Measurements from ENCODE around the gene MLLT10.

MLLT10 gene

DNA sequence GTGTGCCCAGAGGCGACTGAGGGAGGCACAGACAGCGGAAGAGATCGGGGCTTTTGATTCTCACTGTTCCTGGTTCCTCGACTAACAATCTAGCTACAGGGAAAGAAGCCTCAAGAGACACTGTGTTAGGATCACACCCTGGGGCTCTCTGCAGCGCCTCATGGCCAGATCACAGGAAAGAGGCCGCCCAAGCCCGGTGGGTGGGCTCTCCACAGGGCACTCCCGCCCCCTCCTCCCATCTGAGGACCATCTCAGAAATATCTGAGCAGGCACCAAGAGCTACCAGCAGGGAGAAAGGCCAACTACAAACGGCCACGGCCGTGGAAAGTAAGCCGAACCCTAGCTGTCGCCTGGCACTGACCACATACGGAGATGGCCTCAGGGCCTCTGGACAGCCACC is 224.2 kb downstream of the MLLT10 start:
- no peak for ATAC-seq

DNA sequence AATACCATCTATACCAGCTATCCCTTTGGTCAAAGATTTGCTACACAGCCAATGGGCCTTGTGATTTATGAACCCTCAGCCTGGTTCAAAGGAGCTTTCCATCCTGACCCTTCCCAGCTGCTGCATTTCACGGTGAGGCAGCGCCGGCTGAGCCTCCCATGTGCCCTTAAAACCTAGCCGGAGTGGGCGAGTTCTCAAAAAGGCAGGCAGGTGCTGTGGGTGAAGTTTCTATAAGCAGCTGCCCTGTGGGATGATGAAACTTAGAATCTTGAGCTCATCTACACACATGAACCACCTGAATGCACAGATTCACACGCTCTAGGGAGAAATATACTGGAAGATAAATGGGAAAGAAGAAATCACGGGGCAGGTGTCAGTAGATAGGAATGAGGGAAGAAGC is 224.7 kb downstream of the MLLT10 start:
- ATAC-seq = no peak
- TF ChIP-seq ESRRG (CRISPR knock-in tag; IDR thresholded peaks at IDR 0.05) (no peak), ISL1 (CRISPR knock-in tag; IDR thresholded peaks at IDR 0.05) (no peak), ZNF70 (CRISPR knock-in tag; IDR thresholded peaks at IDR 0.05) (no peak), RARB (CRISPR knock-in tag; IDR thresholded peaks at IDR 0.05) (no peak), ARNTL (CRISPR knock-in tag; IDR thresholded peaks at IDR 0.05; ENCODE audit: borderline replicate concordance, low read depth) (no peak), GLIS3 (CRISPR knock-in tag; IDR thresholded peaks at IDR 0.05) (no peak), ZFP30 (CRISPR knock-in tag; IDR thresholded peaks at IDR 0.05) (no peak)
- TF ChIP-seq, protein P1, sequence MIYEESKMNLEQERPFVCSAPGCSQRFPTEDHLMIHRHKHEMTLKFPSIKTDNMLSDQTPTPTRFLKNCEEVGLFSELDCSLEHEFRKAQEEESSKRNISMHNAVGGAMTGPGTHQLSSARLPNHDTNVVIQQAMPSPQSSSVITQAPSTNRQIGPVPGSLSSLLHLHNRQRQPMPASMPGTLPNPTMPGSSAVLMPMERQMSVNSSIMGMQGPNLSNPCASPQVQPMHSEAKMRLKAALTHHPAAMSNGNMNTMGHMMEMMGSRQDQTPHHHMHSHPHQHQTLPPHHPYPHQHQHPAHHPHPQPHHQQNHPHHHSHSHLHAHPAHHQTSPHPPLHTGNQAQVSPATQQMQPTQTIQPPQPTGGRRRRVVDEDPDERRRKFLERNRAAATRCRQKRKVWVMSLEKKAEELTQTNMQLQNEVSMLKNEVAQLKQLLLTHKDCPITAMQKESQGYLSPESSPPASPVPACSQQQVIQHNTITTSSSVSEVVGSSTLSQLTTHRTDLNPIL (CRISPR knock-in tag; IDR thresholded peaks at IDR 0.05; ENCODE audit: low read depth) = no peak

More for the DNA sequence above, 224.2 kb downstream of the MLLT10 start:
- TF ChIP-seq ZNF565 (CRISPR knock-in tag; conservative IDR thresholded peaks at IDR 0.05; ENCODE audit: low read depth) (no peak), ZFP30 (CRISPR knock-in tag; IDR thresholded peaks at IDR 0.05) (no peak), BACH2 (CRISPR knock-in tag; IDR thresholded peaks at IDR 0.05; ENCODE audit: borderline replicate concordance) (no peak), ZFP3 (CRISPR knock-in tag; IDR thresholded peaks at IDR 0.05) (no peak), RARB (CRISPR knock-in tag; IDR thresholded peaks at IDR 0.05) (no peak), SNAI2 (CRISPR knock-in tag; IDR thresholded peaks at IDR 0.05) (no peak), ZNF70 (CRISPR knock-in tag; IDR thresholded peaks at IDR 0.05) (no peak), CSRNP3 (CRISPR knock-in tag; IDR thresholded peaks at IDR 0.05) (no peak), PPARA (CRISPR knock-in tag; IDR thresholded peaks at IDR 0.05; ENCODE audit: borderline replicate concordance) (no peak), ISL1 (CRISPR knock-in tag; IDR thresholded peaks at IDR 0.05) (no peak), TOX (CRISPR knock-in tag; IDR thresholded peaks at IDR 0.05; ENCODE audit: borderline replicate concordance) (no peak), ESRRG (CRISPR knock-in tag; IDR thresholded peaks at IDR 0.05) (no peak), POU6F1 (CRISPR knock-in tag; IDR thresholded peaks at IDR 0.05; ENCODE audit: borderline replicate concordance, low read depth) (no peak), CSDC2 (CRISPR knock-in tag; IDR thresholded peaks at IDR 0.05) (no peak), TCF4 (CRISPR knock-in tag; IDR thresholded peaks at IDR 0.05; ENCODE audit: borderline replicate concordance) (no peak), ZC3H10 (CRISPR knock-in tag; IDR thresholded peaks at IDR 0.05) (no peak), GLIS3 (CRISPR knock-in tag; IDR thresholded peaks at IDR 0.05) (no peak), OSR1 (CRISPR knock-in tag; IDR thresholded peaks at IDR 0.05) (no peak)
- TF ChIP-seq, protein P1 (CRISPR knock-in tag; IDR thresholded peaks at IDR 0.05; ENCODE audit: low read depth) = no peak

GRCh38 chr10:21759232-21759631 is 225.2 kb downstream of the MLLT10 start:
- no peak for TF ChIP-seq BACH2 (CRISPR knock-in tag; IDR thresholded peaks at IDR 0.05; ENCODE audit: borderline replicate concordance)
- TF ChIP-seq ARNTL (CRISPR knock-in tag; IDR thresholded peaks at IDR 0.05; ENCODE audit: borderline replicate concordance, low read depth) = no peak
- TF ChIP-seq CSRNP3 (CRISPR knock-in tag; IDR thresholded peaks at IDR 0.05) = no peak
- TF ChIP-seq, protein P1 (CRISPR knock-in tag; IDR thresholded peaks at IDR 0.05; ENCODE audit: low read depth) = no peak
- TF ChIP-seq PATZ1 (CRISPR knock-in tag; IDR thresholded peaks at IDR 0.05; ENCODE audit: borderline replicate concordance) = no peak
- TF ChIP-seq CSDC2 (CRISPR knock-in tag; IDR thresholded peaks at IDR 0.05) = no peak
- TF ChIP-seq PPARA (CRISPR knock-in tag; IDR thresholded peaks at IDR 0.05; ENCODE audit: borderline replicate concordance) = no peak
- TF ChIP-seq SNAI2 (CRISPR knock-in tag; IDR thresholded peaks at IDR 0.05) = no peak
- no peak for TF ChIP-seq OSR1 (CRISPR knock-in tag; IDR thresholded peaks at IDR 0.05)
- no peak for TF ChIP-seq ISL1 (CRISPR knock-in tag; IDR thresholded peaks at IDR 0.05)
- TF ChIP-seq TOX (CRISPR knock-in tag; IDR thresholded peaks at IDR 0.05; ENCODE audit: borderline replicate concordance) = no peak
- no peak for TF ChIP-seq ZFP3 (CRISPR knock-in tag; IDR thresholded peaks at IDR 0.05)
- TF ChIP-seq ZNF70 (CRISPR knock-in tag; IDR thresholded peaks at IDR 0.05) = no peak
- TF ChIP-seq POU6F1 (CRISPR knock-in tag; IDR thresholded peaks at IDR 0.05; ENCODE audit: borderline replicate concordance, low read depth) = no peak
- TF ChIP-seq TCF4 (CRISPR knock-in tag; IDR thresholded peaks at IDR 0.05; ENCODE audit: borderline replicate concordance) = no peak
- no peak for TF ChIP-seq GLIS3 (CRISPR knock-in tag; IDR thresholded peaks at IDR 0.05)
- TF ChIP-seq ZNF565 (CRISPR knock-in tag; conservative IDR thresholded peaks at IDR 0.05; ENCODE audit: low read depth) = no peak
- no peak for ATAC-seq
